HCT116 (cell line): ENCODE results near the gene SLC7A11. TPM values are rescaled to one million over a fixed set of nuclear protein-coding genes. Genes with fewer than 3 reads are reported as not detected.

ENCODE experiments used
- ATAC-seq: fragments of 200-7000 bp; cut with Tn5 transposase; 2 replicates; pipeline ENCODE4 v1.9.1; 2020; ENCODE audit warnings: mild to moderate bottlenecking, moderate library complexity
- BruUV-seq: library from RNA; stranded (reverse); fragments of 400-500 nt; replicated peaks from 2 replicates; lab custom pipeline; 2021; lab: Mats Ljungman, UMichigan
- CTCF ChIA-PET: fragments of 300-600 bp; sonication (Branson Sonifier 250); formaldehyde crosslinking; loops from one replicate; lab custom pipeline; 2021; ENCODE audit warnings: antibody characterized with exemption; lab: Charles Lee
- POLR2A ChIA-PET: fragments of 300-600, 350-600 bp; sonication (Branson Sonifier 250); formaldehyde crosslinking; loops from one replicate; lab custom pipeline; 2021; ENCODE audit warnings: antibody characterized with exemption; lab: Charles Lee
- RAD21 ChIA-PET, 2 experiments: fragments of 300-600 bp; sonication (Branson Sonifier 250); formaldehyde crosslinking; loops; one replicate each; lab custom pipeline; 2023; ENCODE audit warnings: low total read pairs in 2 of 2; ENCODE audit not compliant: uncharacterized antibody in 2 of 2, unreplicated experiment in 2 of 2, low non-redundant PET in 1 of 2; lab: Charles Lee
- DNase-seq: peaks from one replicate; pipeline ENCODE4 v3.0.0-alpha.2; 2010; ENCODE audit warnings: low read depth, low spot score
- H2AFZ ChIP-seq: fragments of 200-600 bp; shearing (Covaris generic), sonication (generic); 2 replicates; pipeline ENCODE4 v1.6.1; 2017; ENCODE audit warnings: low read depth, mixed run types, mixed read lengths, antibody characterized with exemption, low read length; ENCODE audit not compliant: poor library complexity, severe bottlenecking
- H3K27ac ChIP-seq: 2 replicates; pipeline ENCODE4 v1.5.1; 2012; ENCODE audit warnings: low read depth, low read length
- H3K27me3 ChIP-seq: fragments of 200-600 bp; sonication (generic); 2 replicates; pipeline ENCODE4 v1.6.1; 2016; ENCODE audit warnings: mixed run types, low read length, mixed read lengths; ENCODE audit not compliant: insufficient read depth
- H3K36me3 ChIP-seq, 2 experiments: fragments of 200-500 bp in 1 of 2; fragments of 200-600 bp in 1 of 2; sonication (Bioruptor generic) in 1 of 2; sonication (generic) in 1 of 2; 2 replicates each; pipeline versions ENCODE4 v1.5.1 to v1.6.1; 2014 to 2016; ENCODE audit warnings: low read length in 2 of 2, inconsistent platforms in 1 of 2, mixed read lengths in 1 of 2, mixed run types in 1 of 2; ENCODE audit not compliant: insufficient read depth in 2 of 2, control insufficient read depth in 1 of 2
- H3K4me1 ChIP-seq, 2 experiments: fragments of 200-600 bp in 1 of 2; sonication (generic) in 1 of 2; 2 replicates each; pipeline versions ENCODE4 v1.5.1 to v1.6.1; 2012 to 2017; ENCODE audit warnings: low read length in 2 of 2, inconsistent platforms in 1 of 2, mild to moderate bottlenecking in 1 of 2, mixed read lengths in 1 of 2, mixed run types in 1 of 2, moderate library complexity in 1 of 2; ENCODE audit not compliant: insufficient read depth in 2 of 2, control insufficient read depth in 1 of 2
- H3K4me2 ChIP-seq: fragments of 200-600 bp; sonication (generic); 2 replicates; pipeline ENCODE4 v1.6.1; 2017; ENCODE audit warnings: mixed run types, low read length, mixed read lengths
- H3K4me3 ChIP-seq, 2 experiments: fragments of 200-600 bp in 1 of 2; sonication (generic) in 1 of 2; replicated peaks in 1 of 2; 2 replicates each; pipeline ENCODE4 v1.5.1; 2011 to 2016; ENCODE audit warnings: low read length in 2 of 2, control low read depth in 1 of 2, low read depth in 1 of 2, mild to moderate bottlenecking in 1 of 2, mixed read lengths in 1 of 2, mixed run types in 1 of 2
- H3K79me2 ChIP-seq: fragments of 200-600 bp; sonication (generic); 2 replicates; pipeline ENCODE4 v1.6.1; 2017; ENCODE audit warnings: mild to moderate bottlenecking, mixed run types, low read length, moderate library complexity, mixed read lengths; ENCODE audit not compliant: insufficient read depth
- H3K9ac ChIP-seq: fragments of 200-600 bp; sonication (generic); 2 replicates; pipeline ENCODE4 v1.6.1; 2016; ENCODE audit warnings: low read length, mixed read lengths
- H3K9me2 ChIP-seq: fragments of 200-600 bp; sonication (generic), shearing (Covaris generic); 2 replicates; pipeline ENCODE4 v1.6.1; 2017; ENCODE audit warnings: mixed run types, mild to moderate bottlenecking, moderate library complexity; ENCODE audit not compliant: insufficient read depth
- H3K9me3 ChIP-seq, 2 experiments: fragments of 200-500 bp in 1 of 2; fragments of 200-600 bp in 1 of 2; sonication (Bioruptor generic) in 1 of 2; sonication (generic) in 1 of 2; 2 replicates each; pipeline ENCODE4 v1.6.1; 2014 to 2017; ENCODE audit warnings: low read length in 2 of 2, mixed read lengths in 2 of 2, inconsistent platforms in 1 of 2, low read depth in 1 of 2, mild to moderate bottlenecking in 1 of 2, mixed run types in 1 of 2, moderate library complexity in 1 of 2; ENCODE audit not compliant: control insufficient read depth in 1 of 2, insufficient read depth in 1 of 2
- H4K20me1 ChIP-seq: fragments of 200-600 bp; sonication (generic), shearing (Covaris generic); 2 replicates; pipeline ENCODE4 v1.6.1; 2017; ENCODE audit warnings: mixed run types, mild to moderate bottlenecking, moderate library complexity; ENCODE audit not compliant: insufficient read depth
- CBX3 ChIP-seq: IDR thresholded peaks from 2 replicates; pipeline ENCODE4 v1.6.1; 2012; ENCODE audit warnings: low read depth
- EZH2 ChIP-seq: fragments of 200-600 bp; sonication (generic); IDR thresholded peaks from 2 replicates; pipeline ENCODE4 v1.6.1; 2017; ENCODE audit warnings: antibody characterized with exemption, mixed run types
- FOSL1 ChIP-seq: IDR thresholded peaks from 2 replicates; pipeline ENCODE4 v1.6.1; 2012; ENCODE audit warnings: low read depth
- JUND ChIP-seq: IDR thresholded peaks from 2 replicates; pipeline ENCODE4 v1.6.1; 2012
- MAX ChIP-seq: IDR thresholded peaks from 2 replicates; pipeline ENCODE4 v1.6.1; 2012
- POLR2A ChIP-seq: IDR thresholded peaks from 2 replicates; pipeline ENCODE4 v1.7.0; 2011; ENCODE audit warnings: borderline replicate concordance; ENCODE audit not compliant: insufficient read depth, insufficient read length; ENCODE audit errors: extremely low read depth
- POLR2AphosphoS5 ChIP-seq: IDR thresholded peaks from 2 replicates; pipeline ENCODE4 v1.6.1; 2011; ENCODE audit warnings: mild to moderate bottlenecking, low read depth, low read length, moderate library complexity
- RAD21 ChIP-seq: IDR thresholded peaks from 2 replicates; pipeline ENCODE4 v1.6.1; 2012; ENCODE audit warnings: low read depth, mild to moderate bottlenecking
- REST ChIP-seq: IDR thresholded peaks from 2 replicates; pipeline ENCODE4 v1.6.1; 2012; ENCODE audit warnings: low read depth
- SIN3A ChIP-seq: IDR thresholded peaks from 2 replicates; pipeline ENCODE4 v1.6.1; 2012; ENCODE audit warnings: low read depth
- SP1 ChIP-seq: IDR thresholded peaks from 2 replicates; pipeline ENCODE4 v1.6.1; 2012; ENCODE audit warnings: low read depth
- SRF ChIP-seq: IDR thresholded peaks from 2 replicates; pipeline ENCODE4 v1.6.1; 2012; ENCODE audit warnings: low read depth
- TCF7L2 ChIP-seq: IDR thresholded peaks from 2 replicates; pipeline ENCODE4 v1.7.0; 2011; ENCODE audit warnings: borderline replicate concordance, inconsistent platforms; ENCODE audit not compliant: insufficient read depth, insufficient read length; ENCODE audit errors: extremely low read depth
- YY1 ChIP-seq: IDR thresholded peaks from 2 replicates; pipeline ENCODE4 v1.6.1; 2011; ENCODE audit warnings: low read length, low read depth, moderate library complexity, mild to moderate bottlenecking; ENCODE audit not compliant: insufficient replicate concordance; ENCODE audit errors: extremely low read depth
- ZBTB33 ChIP-seq: IDR thresholded peaks from 2 replicates; pipeline ENCODE4 v1.6.1; 2011; ENCODE audit warnings: mild to moderate bottlenecking, low read length, moderate library complexity; ENCODE audit not compliant: insufficient replicate concordance; ENCODE audit errors: extremely low read depth
- intact Hi-C: fragments of 100-400 bp; cut with micrococcal nuclease; formaldehyde crosslinking; loops from 2 replicates; pipeline ENCODE4 v1.10.0; 2022
- total RNA-seq: library from RNA; stranded (reverse); gene quantifications from one replicate; pipeline ENCODE4 v1.2.1, GENCODE V29; 2021; ENCODE audit not compliant: unreplicated experiment

SLC7A11 gene
- total RNA-seq, 1 experiment from 2014 or later: 45.8 TPM

GRCh38 chr4:138115053-138115452, 127.1 kb downstream of the SLC7A11 start:
- H3K36me3 ChIP-seq: no peaks in the 10 kb centered on the region
- no TSS peak for BruUV-seq
- no peak overlapping the region for H3K9ac ChIP-seq
- no peaks in the 10 kb centered on the region for H3K9me2 ChIP-seq
- ChIA-PET RAD21 (no interaction called here), POLR2A (no interaction called here)
- no peak overlapping the region for H3K27ac ChIP-seq
- intact Hi-C loops: no loop called here
- H3K4me1 ChIP-seq: peaks cover 7 to 17% of the 10 kb centered on the region in 2 experiments; a peak in 3 of 4 replicates
- no peaks in the 10 kb centered on the region for H3K79me2 ChIP-seq
- H4K20me1 ChIP-seq: no peaks in the 10 kb centered on the region
- TF ChIP-seq SRF (no peak), SP1 (no peak), ZBTB33 (no peak), FOSL1 (no peak), YY1 (no peak), POLR2AphosphoS5 (no peak), POLR2A (no peak), RAD21 (no peak), TCF7L2 (no peak), MAX (no peak), CBX3 (no peak), REST (no peak), SIN3A (no peak), EZH2 (no peak), JUND (no peak)
- TF ChIP-seq, all 23 proteins: peak for 0
- Histone ChIP-seq H3K4me2 (no peak overlapping the region), H2AFZ (peak overlapping the region; percentile 17), H3K27me3 (no peaks in the 10 kb centered on the region), H3K4me3 (no peak overlapping the region), H3K9me3 (no peaks in the 10 kb centered on the region)
- ATAC-seq (no peak), DNase-seq (no peak)
- CTCF ChIA-PET: no interaction called here
